ENCODE data around the gene PRKD2. TPM values are rescaled to one million over a fixed set of nuclear protein-coding genes. Genes with fewer than 3 reads are reported as not detected.

Gene PRKD2
- total and polyA plus RNA-seq, 10 of the 15 experiments (the other 5 are each of a cell fraction or from before 2014, with no cell fraction given), result 2.3 to 98.8 (median 32.9) TPM

DNA sequence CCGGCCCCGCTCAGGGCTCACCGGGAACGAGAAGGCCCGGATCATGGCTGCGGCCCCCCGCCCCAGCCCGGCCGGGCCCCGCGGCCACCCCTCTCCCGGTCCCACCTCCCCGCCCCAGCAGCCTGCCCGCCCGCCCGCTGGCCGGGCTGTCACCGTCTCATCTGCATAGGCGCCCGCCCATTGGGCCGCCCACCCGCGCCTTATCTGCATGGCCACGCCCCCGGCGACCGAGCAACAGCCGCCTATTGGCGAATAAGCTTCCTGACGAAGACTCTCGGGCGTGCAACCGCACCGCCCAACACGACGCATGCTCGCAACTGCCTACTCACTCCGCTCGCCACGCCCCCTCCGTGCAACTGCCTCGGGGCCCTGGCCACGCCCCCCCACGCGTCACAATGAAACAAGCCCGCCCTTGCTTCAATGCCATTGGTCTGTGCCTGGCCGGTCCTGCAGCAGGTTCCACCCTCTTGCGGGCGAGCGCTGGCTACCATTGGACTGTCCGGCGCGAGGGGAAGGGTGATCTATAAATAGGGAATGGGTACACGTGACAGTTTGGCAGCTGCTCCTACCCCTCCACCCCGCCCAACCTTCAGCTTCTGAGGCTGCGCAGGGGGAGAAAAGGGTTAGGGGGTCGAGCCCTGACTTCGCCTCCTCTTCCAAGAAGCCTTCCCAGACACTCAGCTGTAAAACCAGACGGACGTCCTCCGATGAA is 55.7 kb downstream of the PRKD2 start, which contains the start of gene DACT3 (continued):
- TF ChIP-seq SRF (IDR thresholded peaks at IDR 0.05; ENCODE audit: low read depth in 2 of 2, low read length in 2 of 2), result 0 out of 4 replicates have a peak, but pooled peaks of 1 of the 2 experiments have one; percentile 52
- TF ChIP-seq, protein P1, sequence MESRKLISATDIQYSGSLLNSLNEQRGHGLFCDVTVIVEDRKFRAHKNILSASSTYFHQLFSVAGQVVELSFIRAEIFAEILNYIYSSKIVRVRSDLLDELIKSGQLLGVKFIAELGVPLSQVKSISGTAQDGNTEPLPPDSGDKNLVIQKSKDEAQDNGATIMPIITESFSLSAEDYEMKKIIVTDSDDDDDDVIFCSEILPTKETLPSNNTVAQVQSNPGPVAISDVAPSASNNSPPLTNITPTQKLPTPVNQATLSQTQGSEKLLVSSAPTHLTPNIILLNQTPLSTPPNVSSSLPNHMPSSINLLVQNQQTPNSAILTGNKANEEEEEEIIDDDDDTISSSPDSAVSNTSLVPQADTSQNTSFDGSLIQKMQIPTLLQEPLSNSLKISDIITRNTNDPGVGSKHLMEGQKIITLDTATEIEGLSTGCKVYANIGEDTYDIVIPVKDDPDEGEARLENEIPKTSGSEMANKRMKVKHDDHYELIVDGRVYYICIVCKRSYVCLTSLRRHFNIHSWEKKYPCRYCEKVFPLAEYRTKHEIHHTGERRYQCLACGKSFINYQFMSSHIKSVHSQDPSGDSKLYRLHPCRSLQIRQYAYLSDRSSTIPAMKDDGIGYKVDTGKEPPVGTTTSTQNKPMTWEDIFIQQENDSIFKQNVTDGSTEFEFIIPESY (IDR thresholded peaks at IDR 0.05), result no peak
- TF ChIP-seq MXI1 (IDR thresholded peaks at IDR 0.05; ENCODE audit: low read depth, low read length), result 0 out of 2 replicates have a peak, but pooled peaks have one; percentile 33
- TF ChIP-seq EZH2 (IDR thresholded peaks at IDR 0.05; ENCODE audit: borderline replicate concordance, control insufficient read depth, low read depth, low read length), result no peak
- TF ChIP-seq CREM (IDR thresholded peaks at IDR 0.05; ENCODE audit: low read depth), result peak; percentile 75
- TF ChIP-seq FOXK2 (IDR thresholded peaks at IDR 0.05), result peak; percentile 75
- TF ChIP-seq RELA (IDR thresholded peaks at IDR 0.05; ENCODE audit: borderline replicate concordance, partially characterized antibody), result peak; percentile 46
- TF ChIP-seq BHLHE40 (IDR thresholded peaks at IDR 0.05; ENCODE audit: borderline replicate concordance in 1 of 2, low read depth in 2 of 2, low read length in 1 of 2), result peak; percentile 96
- TF ChIP-seq JUND (IDR thresholded peaks at IDR 0.05; ENCODE audit: low read depth, low read length), result 0 out of 2 replicates have a peak, but pooled peaks have one; percentile 22
- TF ChIP-seq HDGF (IDR thresholded peaks at IDR 0.05), result peak; percentile 100
- TF ChIP-seq, protein P2, sequence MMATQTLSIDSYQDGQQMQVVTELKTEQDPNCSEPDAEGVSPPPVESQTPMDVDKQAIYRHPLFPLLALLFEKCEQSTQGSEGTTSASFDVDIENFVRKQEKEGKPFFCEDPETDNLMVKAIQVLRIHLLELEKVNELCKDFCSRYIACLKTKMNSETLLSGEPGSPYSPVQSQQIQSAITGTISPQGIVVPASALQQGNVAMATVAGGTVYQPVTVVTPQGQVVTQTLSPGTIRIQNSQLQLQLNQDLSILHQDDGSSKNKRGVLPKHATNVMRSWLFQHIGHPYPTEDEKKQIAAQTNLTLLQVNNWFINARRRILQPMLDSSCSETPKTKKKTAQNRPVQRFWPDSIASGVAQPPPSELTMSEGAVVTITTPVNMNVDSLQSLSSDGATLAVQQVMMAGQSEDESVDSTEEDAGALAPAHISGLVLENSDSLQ (IDR thresholded peaks at IDR 0.05), result peak; percentile 85
- no peak for TF ChIP-seq CTCF (IDR thresholded peaks at IDR 0.05 in 2 of 3, conservative IDR thresholded peaks at IDR 0.05 in 1 of 3; ENCODE audit: control insufficient read depth in 2 of 3, extremely low read depth in 1 of 3, insufficient read depth in 1 of 3, low read depth in 3 of 3, low read length in 3 of 3)
- TF ChIP-seq MAX (IDR thresholded peaks at IDR 0.05; ENCODE audit: low read depth, low read length), result peak; percentile 85
- TF ChIP-seq MEF2A (IDR thresholded peaks at IDR 0.05; ENCODE audit: insufficient read depth, low read depth, low read length), result peak; percentile 76
- TF ChIP-seq SREBF2 (IDR thresholded peaks at IDR 0.05; ENCODE audit: low read length), result 0 out of 2 replicates have a peak, but pooled peaks have one; percentile 8
- TF ChIP-seq SP1 (IDR thresholded peaks at IDR 0.05; ENCODE audit: low read depth, low read length), result peak; percentile 92
- peak; percentile 37; the same call in 1 of the 2 replicates for TF ChIP-seq NRF1 (conservative IDR thresholded peaks at IDR 0.05; ENCODE audit: low read depth, low read length)
- TF ChIP-seq ZZZ3 (IDR thresholded peaks at IDR 0.05; ENCODE audit: control insufficient read depth, insufficient read length, low read depth), result no peak
- TF ChIP-seq, protein P3, sequence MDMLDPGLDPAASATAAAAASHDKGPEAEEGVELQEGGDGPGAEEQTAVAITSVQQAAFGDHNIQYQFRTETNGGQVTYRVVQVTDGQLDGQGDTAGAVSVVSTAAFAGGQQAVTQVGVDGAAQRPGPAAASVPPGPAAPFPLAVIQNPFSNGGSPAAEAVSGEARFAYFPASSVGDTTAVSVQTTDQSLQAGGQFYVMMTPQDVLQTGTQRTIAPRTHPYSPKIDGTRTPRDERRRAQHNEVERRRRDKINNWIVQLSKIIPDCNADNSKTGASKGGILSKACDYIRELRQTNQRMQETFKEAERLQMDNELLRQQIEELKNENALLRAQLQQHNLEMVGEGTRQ (IDR thresholded peaks at IDR 0.05; ENCODE audit: borderline replicate concordance, low read depth, low read length), result peak; percentile 63

All from GM12878 (cell line).